ENCODE data around the gene GALNT17.

GALNT17 gene

GRCh38 chr7:71132127-71132376, at the start of gene GALNT17:
GALNT17 (plus strand) TSS chr7:71132144.
- no peak for FAIRE-seq

GRCh38 chr7:71095266-71095860, 36.6 kb upstream of the GALNT17 start:
- FAIRE-seq, result no peak

- no peak for FAIRE-seq
These were observed 35.6 kb upstream of the GALNT17 start for GRCh38 chr7:71096351-71096750.

GRCh38 chr7:71106226-71106625, 25.7 kb upstream of the GALNT17 start:
- FAIRE-seq, result no peak

- FAIRE-seq, result peak; percentile 85
These were observed 19.5 kb upstream of the GALNT17 start for GRCh38 chr7:71112436-71112835.

GRCh38 chr7:71120096-71120495, 11.8 kb upstream of the GALNT17 start:
- no peak for FAIRE-seq

GRCh38 chr7:71129126-71129525, 2.8 kb upstream of the GALNT17 start:
- peak; percentile 8 for FAIRE-seq

GRCh38 chr7:71130031-71130679, 1.8 kb upstream of the GALNT17 start:
- FAIRE-seq, result no peak

- no peak for FAIRE-seq
These were observed 453 bp upstream of the GALNT17 start for GRCh38 chr7:71131256-71132126.

- no peak for FAIRE-seq
These were observed 660 bp downstream of the GALNT17 start for GRCh38 chr7:71132377-71133231.

- FAIRE-seq, result no peak
These were observed 1.3 kb downstream of the GALNT17 start for GRCh38 chr7:71133232-71133622.

GRCh38 chr7:71133856-71134255, 1.9 kb downstream of the GALNT17 start:
- no peak for FAIRE-seq

GRCh38 chr7:71135116-71135515, 3.2 kb downstream of the GALNT17 start:
- FAIRE-seq, result no peak

- no peak for FAIRE-seq
These were observed 3.7 kb downstream of the GALNT17 start for GRCh38 chr7:71135663-71136062.

GRCh38 chr7:71137479-71137878, 5.5 kb downstream of the GALNT17 start:
- no peak for FAIRE-seq

GRCh38 chr7:71140264-71140663, 8.3 kb downstream of the GALNT17 start:
- FAIRE-seq, result no peak

- no peak for FAIRE-seq
These were observed 13.0 kb downstream of the GALNT17 start for GRCh38 chr7:71144963-71145362.

GRCh38 chr7:71145906-71146901, 14.3 kb downstream of the GALNT17 start:
- FAIRE-seq, result no peak

GRCh38 chr7:71148098-71148497, 16.2 kb downstream of the GALNT17 start:
- FAIRE-seq, result no peak

- FAIRE-seq, result no peak
These were observed 23.3 kb downstream of the GALNT17 start for GRCh38 chr7:71155236-71155635.

- FAIRE-seq, result no peak
These were observed 25.8 kb downstream of the GALNT17 start for GRCh38 chr7:71157757-71158156.

GRCh38 chr7:71165708-71166107, 33.8 kb downstream of the GALNT17 start:
- no peak for FAIRE-seq

Data from endometrium (tissue), 2 donors.